Measurements from ENCODE around the gene GPRIN2. TPM values are rescaled to one million over a fixed set of nuclear protein-coding genes. Genes with fewer than 3 reads are reported as not detected.
"Not testable (repeated sequence)": the region's sequence is repeated elsewhere in the genome, so short reads cannot be mapped to it uniquely, and the experiment has no call there.

Gene GPRIN2
- total and polyA plus RNA-seq, 2 of the 8 experiments (the other 6 are each of a cell fraction or from before 2014, with no cell fraction given) = 14.3 to 18.6 TPM

DNA sequence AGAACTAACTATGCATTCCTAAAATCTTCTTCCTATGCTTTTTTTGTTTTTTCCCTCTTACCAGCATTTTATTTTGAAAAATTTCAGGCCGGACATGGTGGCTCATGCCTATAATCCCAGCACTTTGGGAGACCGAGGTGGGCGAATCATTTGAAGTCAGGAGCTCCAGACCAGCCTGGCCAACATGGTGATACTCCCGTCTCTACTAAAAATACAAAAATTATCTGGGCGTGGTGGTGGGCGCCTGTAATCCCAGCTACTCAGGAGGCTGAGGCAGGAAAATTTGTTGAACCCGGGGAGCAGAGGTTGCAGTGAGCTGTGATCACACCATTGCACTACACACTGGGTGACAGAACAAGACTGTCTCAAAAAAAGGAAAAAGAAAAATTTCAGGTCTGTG is 26.7 kb downstream of the GPRIN2 start:
- not testable (repeated sequence) for H3K23ac ChIP-seq (ENCODE audit: insufficient read length); H3K4me2 ChIP-seq (ENCODE audit: insufficient read depth in 1 of 2, low read depth in 2 of 2, low read length in 2 of 2); DNase-seq (ENCODE audit: low read depth in 1 of 2, low spot score in 2 of 2); H3K9ac ChIP-seq (replicated peaks in 1 of 4; ENCODE audit: extremely low read depth in 1 of 4, low read depth in 3 of 4, low read length in 3 of 4); H2AFZ ChIP-seq (ENCODE audit: low read length); H2BK20ac ChIP-seq (ENCODE audit: low read length); H3K4me3 ChIP-seq (ENCODE audit: extremely low read depth in 1 of 4, insufficient read depth in 2 of 4, low read depth in 3 of 4, low read length in 4 of 4); FAIRE-seq; H3K79me2 ChIP-seq (ENCODE audit: control insufficient read depth in 1 of 2, insufficient read depth in 2 of 2, low read length in 2 of 2); H3K9me3 ChIP-seq (ENCODE audit: insufficient read depth in 2 of 2, low read depth in 1 of 2, low read length in 1 of 2); H2BK15ac ChIP-seq (ENCODE audit: low read length); H2BK5ac ChIP-seq (ENCODE audit: low read depth, low read length); H2BK120ac ChIP-seq (replicated peaks; ENCODE audit: low read depth, low read length); H3K18ac ChIP-seq (ENCODE audit: extremely low read depth, low read length); H3K4ac ChIP-seq (replicated peaks; ENCODE audit: insufficient read length, low read depth, low read length); H3K27ac ChIP-seq (ENCODE audit: low read depth, low read length); H3K56ac ChIP-seq (replicated peaks; ENCODE audit: insufficient read length, low read depth, low read length); H3K27me3 ChIP-seq (replicated peaks in 1 of 4; ENCODE audit: control insufficient read depth in 3 of 4, extremely low read depth in 1 of 4, insufficient read depth in 3 of 4, low read length in 3 of 4); H3K4me1 ChIP-seq (replicated peaks in 1 of 4; ENCODE audit: control insufficient read depth in 3 of 4, insufficient read depth in 4 of 4, low read length in 3 of 4); H3K36me3 ChIP-seq (ENCODE audit: control insufficient read depth in 2 of 4, insufficient read depth in 4 of 4, low read length in 3 of 4); H4K91ac ChIP-seq (replicated peaks; ENCODE audit: insufficient read length, low read length); H4K5ac ChIP-seq (ENCODE audit: insufficient read length, low read depth, low read length); H3K14ac ChIP-seq (ENCODE audit: insufficient read length); H4K8ac ChIP-seq (ENCODE audit: extremely low read depth, insufficient read depth, low read length); H2AK5ac ChIP-seq (ENCODE audit: low read depth, low read length); H2BK12ac ChIP-seq (ENCODE audit: low read depth, low read length); H3K79me1 ChIP-seq (ENCODE audit: low read depth, low read length)
- peaks cover 14% of the 10 kb centered on the region for H3K23me2 ChIP-seq (ENCODE audit: low read depth, low read length)
- peaks cover 0 to 16% of the 10 kb centered on the region in 2 experiments for H4K20me1 ChIP-seq (replicated peaks in 1 of 2; ENCODE audit: control insufficient read depth in 1 of 2, insufficient read depth in 2 of 2, low read length in 2 of 2)
- 85% methylated on average over 7 of the region's 7 CpGs; no CpG with 5 or more reads in 1 of the 2 experiments for WGBS, 2 experiments (ENCODE audit: extremely low coverage in 1 of 2, insufficient coverage in 1 of 2, insufficient read length in 1 of 2, insufficient replicate concordance in 2 of 2, low coverage in 1 of 2, low lambda C conversion rate in 2 of 2, missing lambda C conversion rate in 1 of 2)
- CTCF ChIA-PET (ENCODE audit: partially characterized antibody) = interaction anchor here (0.7 to 4.4 kb wide), 5 partner anchors 9 to 30 kb away, joined by 3 to 32 read pairs (median 5); no protein-coding TSS in a partner anchor
- POLR2A ChIA-PET (ENCODE audit: partially characterized antibody) = interaction anchor here (1.1 to 2.4 kb wide), 2 partner anchors 11 to 13 kb away, joined by 3 to 6 read pairs; no protein-coding TSS in a partner anchor
